Measurements from ENCODE around the gene FBXL7. TPM values are rescaled to one million over a fixed set of nuclear protein-coding genes. Genes with fewer than 3 reads are reported as not detected.

The FBXL7 gene
- polyA plus RNA-seq, 1 donor (not counting 4 experiments of a cell fraction or from before 2014, with no cell fraction given): 0.22 TPM

- H3K4me3 ChIP-seq (ENCODE audit: control insufficient read depth in 2 of 3, extremely low read depth in 1 of 3, insufficient read depth in 2 of 3, low read depth in 1 of 3, low read length in 3 of 3): no peak overlapping the region
- H2AFZ ChIP-seq (ENCODE audit: control insufficient read depth, low read length): no peak overlapping the region
- no peaks in the 10 kb centered on the region for H3K27me3 ChIP-seq (ENCODE audit: control insufficient read depth, extremely low read depth, insufficient read depth, low read length)
- H3K4me1 ChIP-seq (ENCODE audit: control insufficient read depth, extremely low read depth, insufficient read depth, low read length): no peaks in the 10 kb centered on the region
- H4K20me1 ChIP-seq (ENCODE audit: control insufficient read depth, extremely low read depth, insufficient read depth, low read length): no peaks in the 10 kb centered on the region
- dilution Hi-C loops (cut with MboI; ENCODE audit: extremely low pct_ligation_motif_present, low sequenced_read_pairs): no loop called here
- H3K79me2 ChIP-seq (ENCODE audit: control insufficient read depth, insufficient read depth, low read length): no peaks in the 10 kb centered on the region
- FAIRE-seq: no peak
- no peak overlapping the region for H3K27ac ChIP-seq (ENCODE audit: control insufficient read depth, insufficient read depth, low read length)
- H3K4me2 ChIP-seq (ENCODE audit: control insufficient read depth, extremely low read depth, insufficient read depth, low read depth, low read length): no peak overlapping the region
- H3K9me3 ChIP-seq (ENCODE audit: control insufficient read depth, low read depth, low read length): no peaks in the 10 kb centered on the region
- no peaks in the 10 kb centered on the region for H3K9me1 ChIP-seq (ENCODE audit: control insufficient read depth, extremely low read depth, insufficient read depth, low read length)
- H3K9ac ChIP-seq (ENCODE audit: control insufficient read depth, extremely low read depth, insufficient read depth, low read length): no peak overlapping the region
- no peak for DNase-seq (ENCODE audit: low read depth, low spot score)
- no peak for TF ChIP-seq EZH2 (IDR thresholded peaks at IDR 0.05; ENCODE audit: low read length)
- TF ChIP-seq CTCF (optimal IDR thresholded peaks at IDR 0.05 in 1 of 3, IDR thresholded peaks at IDR 0.05 in 1 of 3, conservative IDR thresholded peaks at IDR 0.05 in 1 of 3; ENCODE audit: extremely low read depth in 1 of 3, insufficient read depth in 2 of 3, low read length in 3 of 3): no peak
- no peaks in the 10 kb centered on the region for H3K36me3 ChIP-seq (ENCODE audit: control insufficient read depth in 2 of 2, extremely low read depth in 1 of 2, insufficient read depth in 2 of 2, low read length in 2 of 2)
These were observed 28.5 kb downstream of the FBXL7 start for GRCh38 chr5:15528476-15528875.

- Histone ChIP-seq H4K20me1 (ENCODE audit: control insufficient read depth, extremely low read depth, insufficient read depth, low read length) (no peaks in the 10 kb centered on the region), H3K79me2 (ENCODE audit: control insufficient read depth, insufficient read depth, low read length) (no peaks in the 10 kb centered on the region), H3K9ac (ENCODE audit: control insufficient read depth, extremely low read depth, insufficient read depth, low read length) (no peak overlapping the region), H3K9me1 (ENCODE audit: control insufficient read depth, extremely low read depth, insufficient read depth, low read length) (no peaks in the 10 kb centered on the region), H2AFZ (ENCODE audit: control insufficient read depth, low read length) (no peak overlapping the region), H3K9me3 (ENCODE audit: control insufficient read depth, low read depth, low read length) (no peaks in the 10 kb centered on the region), H3K36me3 (ENCODE audit: control insufficient read depth in 2 of 2, extremely low read depth in 1 of 2, insufficient read depth in 2 of 2, low read length in 2 of 2) (no peaks in the 10 kb centered on the region), H3K4me1 (ENCODE audit: control insufficient read depth, extremely low read depth, insufficient read depth, low read length) (no peaks in the 10 kb centered on the region), H3K4me2 (ENCODE audit: control insufficient read depth, extremely low read depth, insufficient read depth, low read depth, low read length) (no peak overlapping the region), H3K27ac (ENCODE audit: control insufficient read depth, insufficient read depth, low read length) (no peak overlapping the region), H3K4me3 (ENCODE audit: control insufficient read depth in 2 of 3, extremely low read depth in 1 of 3, insufficient read depth in 2 of 3, low read depth in 1 of 3, low read length in 3 of 3) (no peak overlapping the region), H3K27me3 (ENCODE audit: control insufficient read depth, extremely low read depth, insufficient read depth, low read length) (no peaks in the 10 kb centered on the region)
- DNase-seq (ENCODE audit: low read depth, low spot score) (no peak), FAIRE-seq (no peak)
- dilution Hi-C loops (cut with MboI; ENCODE audit: extremely low pct_ligation_motif_present, low sequenced_read_pairs): no loop called here
- TF ChIP-seq EZH2 (IDR thresholded peaks at IDR 0.05; ENCODE audit: low read length) (no peak), CTCF (optimal IDR thresholded peaks at IDR 0.05 in 1 of 3, IDR thresholded peaks at IDR 0.05 in 1 of 3, conservative IDR thresholded peaks at IDR 0.05 in 1 of 3; ENCODE audit: extremely low read depth in 1 of 3, insufficient read depth in 2 of 3, low read length in 3 of 3) (no peak)
These were observed 29.0 kb downstream of the FBXL7 start for GRCh38 chr5:15529013-15529412.
